ENCODE results near the gene PIK3R4.
A peak's percentile ranks its signal among the peaks of the same experiment; 100 is the strongest.

PIK3R4 gene

DNA sequence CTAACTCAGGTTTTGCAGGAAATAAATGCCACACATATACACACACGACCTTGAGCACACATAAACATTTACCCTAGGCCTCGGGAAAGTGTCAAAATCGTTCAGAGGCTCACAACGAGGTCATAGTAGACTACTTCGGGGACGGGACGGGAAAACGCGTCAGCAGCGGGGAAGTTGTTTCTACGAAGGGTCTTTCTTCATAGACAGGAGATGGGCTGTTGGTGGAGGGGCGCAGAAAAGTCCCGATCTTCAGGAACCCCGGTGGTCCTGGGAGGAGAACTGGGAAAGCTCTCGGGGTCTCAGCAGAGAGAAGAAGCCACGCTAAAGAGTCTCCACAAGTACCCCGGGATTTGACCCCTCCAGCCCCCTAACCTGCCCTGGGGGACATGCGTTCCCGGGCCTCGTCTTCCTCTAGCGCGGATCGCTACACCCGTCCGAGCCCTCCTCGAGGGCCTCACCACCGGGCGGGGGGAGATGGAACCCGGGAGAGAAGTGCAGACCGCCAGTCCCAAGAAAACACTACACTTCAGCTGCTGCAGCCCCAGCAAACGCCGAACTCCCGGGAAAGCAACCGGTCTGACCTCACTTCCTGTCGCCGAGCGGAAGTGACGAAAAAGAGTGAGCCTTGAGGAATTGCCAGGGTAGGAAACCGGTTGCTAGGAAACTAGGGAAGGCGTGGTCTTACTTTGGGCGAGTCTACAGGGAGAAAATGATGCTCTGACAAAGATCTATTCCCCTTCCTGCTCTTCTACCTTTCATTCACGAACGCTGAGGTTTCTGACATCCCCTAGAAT lies at the start of gene PIK3R4:
Gene PIK3R4 (minus strand): TSS at position 584 of the 794 bp plus-strand sequence. CDS start 1,611 bp downstream, outside the sequence.
- DNase-seq (ENCODE audit: low read depth in 2 of 2, low spot score in 1 of 2): peak; percentile 91 to 92

DNA sequence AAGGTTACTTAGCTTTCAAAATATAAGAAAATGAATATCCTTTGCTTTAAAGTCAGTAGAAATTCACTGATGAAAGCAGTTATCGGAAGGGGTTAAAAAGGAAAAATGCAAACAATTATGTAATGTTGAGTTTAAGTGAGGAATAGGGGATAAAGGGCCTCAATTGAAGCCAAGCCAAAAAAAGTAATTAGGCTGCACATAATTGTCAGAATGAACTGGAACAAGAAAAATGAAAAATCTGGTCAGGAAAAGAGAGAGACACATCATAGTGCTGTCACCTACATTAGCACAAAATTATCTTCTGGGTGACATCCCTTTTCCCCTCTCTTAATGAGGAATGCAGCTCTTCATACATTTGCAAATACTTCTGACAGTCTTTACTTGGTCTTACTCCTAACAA lies 48.8 kb upstream of the PIK3R4 start:
- DNase-seq (ENCODE audit: low read depth in 2 of 2, low spot score in 1 of 2): no peak

DNA sequence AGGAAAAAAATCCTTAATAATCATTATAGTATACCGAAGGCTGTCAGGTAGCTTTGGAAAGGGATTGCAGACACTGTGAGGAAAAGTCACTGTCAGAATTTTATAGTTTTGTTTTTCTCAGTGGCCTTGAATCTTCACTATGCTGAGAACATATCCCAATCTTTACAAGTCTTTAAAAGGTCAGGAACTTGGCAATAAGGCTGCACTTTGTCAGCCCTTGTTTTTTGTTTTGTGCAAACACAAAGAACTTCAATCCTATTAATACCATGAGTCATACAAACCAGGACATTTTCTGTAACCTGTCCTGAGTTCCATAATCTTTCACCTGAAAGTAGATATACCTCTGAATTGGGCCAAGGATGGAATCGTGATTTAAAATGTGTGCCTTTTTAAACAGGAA lies 45.6 kb upstream of the PIK3R4 start:
- no peak for DNase-seq (ENCODE audit: low read depth in 2 of 2, low spot score in 1 of 2)

DNA sequence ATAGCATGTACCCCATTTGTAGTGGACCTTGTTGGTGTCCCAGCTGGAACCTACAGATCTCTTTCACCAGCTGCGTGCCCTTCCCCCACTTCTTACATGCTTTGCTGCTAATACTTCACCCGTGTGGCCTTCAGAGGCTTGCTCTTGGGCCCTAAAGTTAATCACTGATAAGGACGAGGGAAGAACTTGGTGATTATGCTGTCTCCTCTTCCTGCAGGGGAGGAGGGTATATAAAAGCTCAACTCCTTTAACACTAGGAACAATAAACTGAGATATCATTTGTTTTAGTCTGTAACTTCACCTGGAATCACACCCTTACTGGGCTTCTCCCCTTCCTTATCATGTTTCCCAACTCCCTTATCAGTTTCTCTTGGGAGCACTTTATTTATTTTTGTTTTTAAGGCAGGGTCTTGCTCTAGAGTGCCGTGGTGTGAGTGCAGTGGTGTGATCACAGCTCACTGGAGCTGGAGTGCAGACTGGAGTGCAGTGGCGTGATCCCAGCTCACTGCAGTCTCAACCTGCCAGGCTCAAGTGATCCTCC lies 43.2 kb upstream of the PIK3R4 start:
- no peak for DNase-seq (ENCODE audit: low read depth in 2 of 2, low spot score in 1 of 2)

DNA sequence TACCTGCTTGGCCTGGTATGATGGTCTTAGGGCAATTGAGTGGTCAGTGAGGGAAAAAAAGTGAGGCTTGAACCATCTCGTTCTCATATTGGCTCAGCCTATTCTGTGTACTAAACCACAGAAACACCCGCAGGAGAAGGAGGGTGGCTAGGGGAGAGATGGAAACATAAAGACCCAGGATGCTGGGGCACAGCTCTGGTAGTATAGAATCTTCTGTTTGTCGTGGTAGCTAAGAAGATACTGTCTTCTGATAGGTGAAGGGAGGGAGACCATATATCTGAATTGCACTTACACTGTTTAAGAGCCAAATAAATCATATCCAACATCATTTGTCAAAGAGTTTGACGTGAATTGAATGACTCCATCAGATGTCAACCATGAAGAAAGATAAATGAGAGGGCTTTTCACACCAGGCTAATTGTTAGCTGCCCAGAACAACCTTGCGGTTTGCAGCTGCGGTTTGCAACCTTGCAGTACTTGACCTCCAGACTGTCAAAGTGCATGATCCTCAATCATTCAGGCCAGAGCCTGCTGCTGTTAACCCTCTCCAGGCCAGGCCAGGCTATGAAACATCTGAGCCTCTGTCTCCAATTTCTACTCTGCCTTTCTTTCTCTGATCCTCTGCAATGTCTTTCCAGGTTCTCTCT lies 40.9 kb upstream of the PIK3R4 start:
- DNase-seq (ENCODE audit: low read depth in 2 of 2, low spot score in 1 of 2): no peak

DNA sequence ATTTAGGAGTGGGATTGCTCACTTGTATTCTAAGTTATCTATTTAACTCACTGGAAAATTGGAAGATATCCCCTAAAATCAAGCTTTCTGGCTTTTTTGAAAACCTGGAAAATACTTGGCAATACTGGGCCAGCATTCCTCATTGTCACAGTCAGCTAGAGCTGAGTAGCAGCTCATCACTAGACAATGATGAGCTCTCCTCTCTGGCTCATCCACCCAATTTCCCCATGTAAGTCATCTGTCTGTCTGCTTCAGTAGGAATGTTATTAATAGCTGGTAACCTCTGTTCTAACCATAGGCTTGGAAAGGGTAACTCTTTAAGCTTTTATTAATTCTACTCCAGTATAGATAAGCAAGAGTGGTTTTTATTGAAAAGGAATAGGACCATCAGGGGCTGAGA lies 39.7 kb upstream of the PIK3R4 start:
- DNase-seq (ENCODE audit: low read depth in 2 of 2, low spot score in 1 of 2): no peak

DNA sequence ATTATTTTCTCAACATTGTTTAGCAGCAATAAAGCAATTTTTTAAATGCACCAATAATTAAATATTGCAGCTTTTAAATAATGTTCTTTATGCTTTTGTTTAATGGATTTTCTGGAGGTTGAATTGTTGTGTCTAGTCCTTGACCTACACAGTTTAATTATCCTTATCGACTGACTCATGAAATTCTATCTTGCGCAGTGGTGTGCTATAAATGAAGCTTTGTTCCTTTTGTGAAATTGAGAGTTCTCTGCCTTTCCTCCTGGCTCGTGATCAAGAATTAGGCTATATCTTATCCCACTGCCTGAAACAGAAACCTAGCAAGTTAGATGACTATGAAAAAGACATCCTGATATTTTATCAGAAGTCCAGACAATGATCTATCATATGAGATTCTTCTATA lies 37.0 kb upstream of the PIK3R4 start:
- no peak for DNase-seq (ENCODE audit: low read depth in 2 of 2, low spot score in 1 of 2)

DNA sequence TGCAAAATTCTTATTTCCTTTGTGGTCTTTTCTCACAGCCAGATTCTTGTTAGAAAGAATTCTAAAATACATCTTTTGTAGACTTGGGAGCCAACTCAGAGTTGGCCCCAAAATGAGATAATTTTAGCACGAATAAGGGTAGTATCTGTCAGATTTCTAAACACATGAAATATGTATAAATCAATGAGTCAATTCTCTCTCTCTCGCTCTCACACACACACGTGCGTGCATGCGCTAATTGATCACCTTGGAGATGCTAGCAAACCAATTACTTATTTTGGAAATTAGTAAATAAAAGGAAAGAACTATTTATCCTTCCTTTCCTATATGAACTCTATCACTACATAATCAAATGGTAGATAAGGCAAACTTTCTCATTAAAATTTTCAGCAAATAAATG lies 32.9 kb upstream of the PIK3R4 start:
- DNase-seq (ENCODE audit: low read depth in 2 of 2, low spot score in 1 of 2): no peak

DNA sequence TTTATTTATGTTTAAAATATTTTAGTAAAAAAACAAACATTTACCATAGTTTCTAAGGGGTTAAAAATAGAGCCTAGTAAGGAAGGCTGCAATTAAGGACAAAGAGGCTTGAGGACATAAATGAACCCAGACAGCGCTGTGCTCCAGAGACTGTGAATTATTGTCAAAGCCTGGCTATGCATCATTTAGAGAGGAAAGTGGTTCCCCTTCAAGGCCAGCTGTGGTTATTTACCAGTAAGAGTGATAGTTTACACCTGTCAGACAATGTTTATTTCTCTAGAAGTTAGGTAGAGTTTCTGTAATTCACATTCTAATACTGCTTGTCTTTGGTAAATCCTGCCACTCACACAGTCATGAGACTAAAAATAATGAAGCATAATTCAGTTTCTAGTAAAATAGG lies 32.4 kb upstream of the PIK3R4 start:
- DNase-seq (ENCODE audit: low read depth in 2 of 2, low spot score in 1 of 2): no peak

DNA sequence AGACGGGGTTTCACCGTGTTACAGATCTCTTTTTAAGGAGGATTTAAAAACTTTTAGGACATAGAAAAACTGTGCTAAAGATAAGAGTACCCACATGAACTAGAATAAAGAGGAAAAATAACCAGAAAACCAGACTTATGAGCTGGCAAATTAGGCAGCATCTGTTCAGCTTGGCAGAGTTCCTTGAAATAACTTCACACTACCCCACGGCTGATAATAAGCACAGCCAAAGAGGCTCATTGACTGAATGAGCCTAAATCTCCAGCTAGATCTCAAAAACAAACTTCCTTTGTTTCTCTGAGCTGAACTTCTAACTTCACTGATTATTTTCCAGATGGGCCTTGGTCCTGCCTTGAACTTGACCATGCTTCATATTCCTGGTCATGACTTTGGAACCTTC lies 26.7 kb upstream of the PIK3R4 start:
- no peak for DNase-seq (ENCODE audit: low read depth in 2 of 2, low spot score in 1 of 2)

DNA sequence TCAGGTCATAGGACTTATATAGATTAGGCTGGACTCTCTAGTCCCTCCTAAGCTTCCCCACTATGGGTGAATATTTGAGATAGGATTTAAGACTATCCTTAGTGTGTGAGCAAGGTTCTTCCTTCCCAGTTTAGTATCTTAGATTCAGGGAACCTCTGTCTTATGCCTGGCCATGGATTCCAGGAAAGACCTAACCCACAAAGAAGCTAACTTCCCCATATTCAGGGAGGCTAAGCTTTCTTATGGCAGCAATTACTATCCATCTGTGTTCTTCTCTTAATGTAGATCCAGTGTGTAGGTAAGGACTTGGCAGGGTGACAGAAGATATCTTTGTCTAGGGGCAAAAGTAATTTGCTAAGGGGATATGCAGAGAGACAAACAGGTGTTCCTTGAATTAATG lies 25.5 kb upstream of the PIK3R4 start:
- no peak for DNase-seq (ENCODE audit: low read depth in 2 of 2, low spot score in 1 of 2)

DNA sequence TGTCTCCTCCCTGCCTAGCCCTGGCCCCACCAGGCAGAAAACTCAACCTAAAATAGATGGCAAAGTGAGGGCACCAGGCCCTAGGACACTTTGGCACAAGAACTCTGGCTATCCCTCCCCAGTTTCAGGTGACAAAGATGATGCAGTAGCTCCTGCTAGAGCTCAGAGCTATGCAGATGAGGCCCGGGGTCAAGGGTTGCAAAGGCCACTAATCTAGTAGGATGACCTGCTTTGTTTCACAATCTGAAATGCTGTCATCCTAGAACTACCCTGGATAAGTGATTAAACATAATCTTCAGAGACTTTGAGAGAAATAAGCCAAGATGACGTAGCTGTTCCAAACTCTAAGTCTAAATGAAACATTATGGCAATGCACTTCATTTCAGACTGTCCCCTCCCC lies 24.0 kb upstream of the PIK3R4 start:
- no peak for DNase-seq (ENCODE audit: low read depth in 2 of 2, low spot score in 1 of 2)

DNA sequence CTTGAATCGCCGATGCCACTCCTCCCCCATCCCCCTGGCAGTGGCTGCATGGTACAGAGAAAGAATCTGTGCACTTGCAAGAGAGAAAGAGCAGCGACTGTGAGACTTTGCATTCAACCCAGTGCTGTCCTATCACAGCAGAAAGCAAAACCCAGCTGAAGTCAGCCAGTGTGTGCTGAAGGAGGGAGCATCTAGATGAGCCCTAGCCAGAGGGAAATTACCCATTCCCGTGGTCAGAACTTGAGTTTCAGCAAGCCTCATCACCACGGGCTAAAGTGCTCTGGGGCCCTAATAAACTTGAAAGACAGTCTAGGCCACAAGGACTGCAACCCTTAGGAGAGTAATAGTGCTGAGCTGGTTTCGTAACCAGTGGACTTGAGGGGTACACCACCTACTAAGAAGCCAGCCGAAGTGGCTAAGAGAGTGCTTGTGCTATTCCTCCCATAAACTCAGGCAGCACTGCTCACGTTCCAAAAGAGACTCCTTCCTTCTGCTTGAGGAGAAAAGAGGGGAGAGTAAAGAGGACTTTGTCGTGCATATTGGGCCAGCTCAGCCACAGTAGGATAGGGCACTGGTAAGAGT lies 15.2 kb upstream of the PIK3R4 start:
- DNase-seq (ENCODE audit: low read depth in 2 of 2, low spot score in 1 of 2): no peak

DNA sequence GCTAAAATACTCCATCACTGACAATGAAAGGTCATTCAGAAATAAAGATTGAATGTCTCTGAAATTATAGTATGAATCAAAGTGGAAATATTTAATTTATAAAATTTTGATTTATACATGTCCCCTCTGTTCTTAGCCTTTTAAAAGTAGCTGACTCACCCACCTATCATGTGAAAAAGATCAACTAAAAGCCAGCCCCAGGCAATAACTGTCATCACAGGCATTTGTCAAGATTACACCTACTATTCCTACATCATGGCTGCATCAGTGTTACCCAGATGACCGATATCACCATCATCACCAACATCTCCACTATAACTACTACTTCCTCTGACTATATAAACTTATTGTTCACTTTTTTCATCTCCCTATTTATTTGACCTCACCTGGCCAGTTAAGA lies 14.3 kb upstream of the PIK3R4 start:
- DNase-seq (ENCODE audit: low read depth in 2 of 2, low spot score in 1 of 2): no peak

DNA sequence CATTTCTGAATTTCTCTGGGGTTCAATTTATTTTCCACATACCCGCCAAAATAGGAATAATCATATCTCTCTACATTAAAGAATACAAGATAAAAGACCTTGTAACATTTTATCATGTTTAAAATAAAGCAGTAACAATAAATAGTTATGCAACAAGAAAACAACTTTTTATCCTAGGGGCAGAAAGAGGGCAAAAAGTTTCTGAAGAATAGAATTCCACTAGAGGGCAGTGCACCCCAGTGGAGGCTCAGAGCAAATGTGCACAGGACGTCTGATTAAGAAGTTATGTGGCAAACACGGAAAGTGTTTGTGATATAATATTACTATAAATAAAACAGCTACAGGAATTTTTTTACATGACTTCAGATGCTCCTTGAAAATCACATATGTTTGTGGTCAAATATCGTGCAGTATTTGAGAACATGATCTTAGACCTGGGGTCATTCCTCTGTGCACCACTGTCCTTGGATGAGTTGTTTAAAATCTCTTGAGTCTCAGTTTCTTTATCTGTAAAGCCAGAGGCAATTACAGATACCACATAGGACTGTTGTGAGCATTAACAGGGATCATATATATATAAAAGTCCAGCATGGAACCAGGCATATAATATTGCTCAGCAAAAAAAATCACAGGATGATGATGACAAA lies 13.2 kb upstream of the PIK3R4 start:
- DNase-seq (ENCODE audit: low read depth in 2 of 2, low spot score in 1 of 2): peak in 1 of 2 donors; percentile 10

DNA sequence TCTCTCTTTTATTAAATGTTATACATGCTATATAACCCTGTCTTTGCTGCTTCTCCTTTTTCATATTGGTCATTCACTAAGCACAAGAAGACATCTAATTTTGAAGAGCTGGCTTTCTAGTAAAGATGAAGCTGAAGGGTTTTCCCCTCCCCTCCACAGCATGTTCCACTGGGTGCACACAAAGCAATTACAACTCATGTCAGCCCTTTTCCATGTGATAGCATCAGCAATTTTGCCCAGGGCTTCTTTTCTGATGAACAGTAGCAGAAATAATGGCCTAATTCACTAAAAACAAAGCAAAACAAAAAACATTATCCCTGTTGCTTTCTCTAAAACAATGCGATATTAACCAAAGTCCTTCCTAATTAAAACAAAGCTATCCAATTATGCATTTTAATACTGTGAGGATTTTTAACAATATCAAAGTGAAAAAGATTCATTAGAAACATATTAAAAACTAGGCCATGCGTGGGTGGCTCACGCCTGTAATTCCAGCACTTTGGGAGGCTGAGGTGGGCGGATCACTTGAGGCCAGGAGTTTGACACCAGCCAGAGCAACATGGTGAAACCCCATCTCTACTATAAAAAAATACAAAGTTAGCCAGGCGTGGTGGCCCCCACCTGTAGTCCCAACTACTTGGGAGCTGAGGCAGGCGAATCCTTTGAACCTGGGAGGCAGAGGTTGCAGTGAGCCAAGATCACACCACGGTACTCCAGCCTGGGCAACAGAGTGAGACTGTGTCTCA lies 12.2 kb upstream of the PIK3R4 start:
- no peak for DNase-seq (ENCODE audit: low read depth in 2 of 2, low spot score in 1 of 2)

DNA sequence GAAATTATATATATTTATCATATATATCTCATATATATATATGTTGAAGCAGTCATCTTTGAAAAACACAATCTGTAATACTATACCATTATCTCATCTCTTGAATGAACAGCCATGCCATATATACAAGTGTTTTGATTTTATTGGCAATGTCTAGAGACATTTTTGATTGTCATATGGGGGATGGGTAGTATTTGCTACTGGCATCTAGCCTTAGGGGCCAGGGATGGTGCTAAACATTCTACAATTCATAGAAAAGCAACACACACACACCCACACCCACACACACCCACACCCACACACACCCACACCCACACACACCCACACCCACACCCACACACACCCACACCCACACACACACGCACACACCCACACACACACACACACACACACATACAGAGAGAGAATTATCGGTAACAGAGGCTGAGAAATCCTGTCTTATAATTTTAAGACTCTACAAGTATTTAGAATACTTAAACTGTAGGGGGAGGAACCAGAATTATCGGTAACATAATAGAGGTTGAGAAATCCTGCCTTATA lies 11.1 kb upstream of the PIK3R4 start:
- DNase-seq (ENCODE audit: low read depth in 2 of 2, low spot score in 1 of 2): no peak

DNA sequence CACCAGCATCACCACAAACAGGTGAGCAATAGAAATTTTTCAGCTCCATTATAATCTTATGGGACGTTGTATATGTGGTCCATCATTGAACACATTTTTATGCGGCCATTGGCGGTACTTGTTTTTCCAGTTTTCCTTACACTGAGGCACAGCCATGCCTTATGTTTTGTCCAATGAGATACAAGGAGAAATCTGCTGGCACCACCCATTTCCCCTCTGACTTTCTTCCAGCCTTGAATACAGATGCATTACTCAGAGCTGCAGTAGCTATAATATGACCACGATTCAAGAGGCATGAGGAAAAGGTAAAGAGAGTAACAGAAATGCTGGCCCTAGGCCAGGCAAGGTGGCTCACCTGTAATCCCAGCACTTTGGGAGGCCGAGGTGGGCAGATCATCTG lies 9.0 kb upstream of the PIK3R4 start:
- no peak for DNase-seq (ENCODE audit: low read depth in 2 of 2, low spot score in 1 of 2)

DNA sequence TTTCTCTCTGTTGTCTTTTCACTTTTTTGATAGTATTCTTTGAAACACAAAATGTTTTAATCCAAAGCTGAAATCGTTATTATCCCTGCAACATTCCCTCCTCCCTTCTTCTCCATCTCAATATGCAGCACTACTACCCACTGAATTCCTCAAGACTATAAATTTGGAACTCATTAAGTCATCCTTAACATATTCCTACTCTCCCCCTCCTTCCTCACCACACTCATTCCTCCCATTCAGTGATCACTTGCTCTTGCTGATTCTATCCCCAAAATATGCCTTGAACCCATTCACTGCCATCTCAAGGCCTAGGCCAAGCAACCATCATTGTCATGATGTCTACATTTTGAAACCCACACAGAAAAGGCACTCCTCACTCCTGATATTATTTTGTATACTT lies 2.4 kb upstream of the PIK3R4 start:
- DNase-seq (ENCODE audit: low read depth in 2 of 2, low spot score in 1 of 2): no peak

DNA sequence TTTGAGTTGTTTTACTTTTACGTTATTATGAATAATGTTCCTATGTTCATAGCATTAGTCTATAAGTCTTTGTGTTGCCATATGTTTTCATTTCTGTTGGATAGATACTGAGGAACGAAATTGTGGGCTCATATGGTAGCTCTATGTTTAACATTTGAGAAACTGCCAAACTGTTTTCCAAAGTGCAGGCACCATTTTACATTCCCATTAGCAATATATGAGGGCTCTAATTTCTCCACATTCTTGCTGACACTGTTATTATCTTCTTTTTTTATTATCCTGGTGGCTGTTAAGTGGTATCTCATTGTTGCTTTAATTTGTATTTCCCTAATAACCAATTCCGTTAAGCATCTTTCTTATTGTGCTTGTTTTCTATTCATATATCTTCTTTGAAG lies 1.8 kb upstream of the PIK3R4 start:
- no peak for DNase-seq (ENCODE audit: low read depth in 2 of 2, low spot score in 1 of 2)

DNA sequence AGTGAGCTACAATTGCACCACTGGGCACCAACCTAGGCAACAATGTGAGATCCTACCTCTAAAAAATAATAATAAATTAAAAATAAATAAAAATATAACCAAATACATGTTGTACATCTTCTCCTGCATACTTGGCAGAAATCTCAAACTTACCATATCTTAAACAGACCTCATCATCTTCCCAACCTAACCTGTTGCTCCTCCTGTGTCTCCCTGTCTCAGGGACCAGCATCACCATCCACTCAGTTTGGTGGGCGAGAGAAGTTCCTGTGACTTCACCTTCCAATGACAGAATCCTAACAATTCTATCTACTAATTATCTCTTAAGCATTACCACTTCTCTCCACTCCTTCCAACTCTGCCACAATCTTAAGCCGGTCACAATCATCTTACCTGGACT lies 3.3 kb downstream of the PIK3R4 start:
- no peak for DNase-seq (ENCODE audit: low read depth in 2 of 2, low spot score in 1 of 2)
